ENCODE results near the gene TMEM131.

GRCh38 chr2:97792416-97792815, 203.3 kb downstream of the TMEM131 start:
- TF ChIP-seq CTCF (IDR thresholded peaks at IDR 0.05) (no peak), POLR2AphosphoS5 (IDR thresholded peaks at IDR 0.05) (no peak)

All from upper lobe of left lung (tissue), 4 donors.